SU-DHL-6 (cell line): ENCODE measurements around the gene SLC2A4RG.
A peak's percentile ranks its signal among the peaks of the same experiment; 100 is the strongest.
"Not testable (repeated sequence)": the region's sequence is repeated elsewhere in the genome, so short reads cannot be mapped to it uniquely, and the experiment has no call there.

Experiments used
- H2AFZ ChIP-seq: fragments of 200-600 bp; sonication (generic); 2 replicates; pipeline ENCODE4 v1.6.1; 2014; ENCODE audit warnings: low read depth, mild to moderate bottlenecking, moderate library complexity, mixed read lengths, antibody characterized with exemption, low read length; ENCODE audit not compliant: severe bottlenecking
- H3F3A ChIP-seq: fragments of 200-600 bp; shearing (Covaris generic); 2 replicates; pipeline ENCODE4 v1.6.0; 2016; ENCODE audit warnings: antibody characterized with exemption, mild to moderate bottlenecking; ENCODE audit not compliant: insufficient read depth
- H3K27ac ChIP-seq: fragments of 200-600 bp; sonication (generic); 2 replicates; pipeline ENCODE4 v1.5.1; 2016; ENCODE audit warnings: low read depth, mild to moderate bottlenecking, low read length, moderate library complexity, mixed read lengths
- H3K27me3 ChIP-seq: fragments of 200-600 bp; sonication (generic), shearing (Covaris generic); 2 replicates; pipeline ENCODE4 v1.6.0; 2014; ENCODE audit warnings: mild to moderate bottlenecking, low read length
- H3K36me3 ChIP-seq: fragments of 200-600 bp; sonication (generic); 2 replicates; pipeline ENCODE4 v1.6.1; 2014; ENCODE audit warnings: mild to moderate bottlenecking, low read length, mixed read lengths
- H3K4me2 ChIP-seq: fragments of 300-600, 200-600 bp; shearing (Covaris generic), sonication (generic); 2 replicates; pipeline ENCODE4 v1.6.0; 2014; ENCODE audit warnings: low read length, low read depth, mild to moderate bottlenecking; ENCODE audit not compliant: poor library complexity, severe bottlenecking
- H3K4me3 ChIP-seq: fragments of 200-600 bp; sonication (generic); 2 replicates; pipeline ENCODE4 v1.5.1; 2014; ENCODE audit warnings: antibody characterized with exemption, low read length, mild to moderate bottlenecking, mixed read lengths; ENCODE audit not compliant: insufficient read depth, poor library complexity, severe bottlenecking
- H3K79me2 ChIP-seq: fragments of 200-600 bp; sonication (generic); 2 replicates; pipeline ENCODE4 v1.6.1; 2014; ENCODE audit warnings: mild to moderate bottlenecking, low read length, moderate library complexity; ENCODE audit not compliant: insufficient read depth
- H3K9ac ChIP-seq: fragments of 200-600 bp; sonication (generic); 2 replicates; pipeline ENCODE4 v1.7.0; 2014; ENCODE audit warnings: mild to moderate bottlenecking, low read length
- H3K9me2 ChIP-seq: fragments of 200-600 bp; sonication (generic); replicated peaks from 2 replicates; pipeline ENCODE4 v1.6.1; 2014; ENCODE audit warnings: low read length; ENCODE audit not compliant: insufficient read depth
- H3K9me3 ChIP-seq: fragments of 200-600 bp; sonication (generic); 2 replicates; pipeline ENCODE4 v1.6.1; 2014; ENCODE audit warnings: low read length, mixed read lengths; ENCODE audit not compliant: insufficient read depth
- H4K20me1 ChIP-seq: fragments of 200-600 bp; sonication (generic); 2 replicates; pipeline ENCODE4 v1.6.1; 2014; ENCODE audit warnings: low read depth, mild to moderate bottlenecking, antibody characterized with exemption, low read length, moderate library complexity, mixed read lengths
- EZH2phosphoT487 ChIP-seq: fragments of 200-600 bp; sonication (generic), shearing (Covaris generic); conservative IDR thresholded peaks from 2 replicates; pipeline ENCODE4 v1.6.1; 2018; ENCODE audit warnings: mild to moderate bottlenecking, antibody characterized with exemption, low read length, moderate library complexity, mixed read lengths
- TF ChIP-seq, protein P1 (sequence below): fragments of 200-600 bp; sonication (generic); IDR thresholded peaks from one replicate; pipeline ENCODE4 v1.5.1; 2017; ENCODE audit warnings: antibody characterized with exemption, mild to moderate bottlenecking, low read length, moderate library complexity; ENCODE audit not compliant: insufficient read depth, poor library complexity, severe bottlenecking

SLC2A4RG gene

DNA sequence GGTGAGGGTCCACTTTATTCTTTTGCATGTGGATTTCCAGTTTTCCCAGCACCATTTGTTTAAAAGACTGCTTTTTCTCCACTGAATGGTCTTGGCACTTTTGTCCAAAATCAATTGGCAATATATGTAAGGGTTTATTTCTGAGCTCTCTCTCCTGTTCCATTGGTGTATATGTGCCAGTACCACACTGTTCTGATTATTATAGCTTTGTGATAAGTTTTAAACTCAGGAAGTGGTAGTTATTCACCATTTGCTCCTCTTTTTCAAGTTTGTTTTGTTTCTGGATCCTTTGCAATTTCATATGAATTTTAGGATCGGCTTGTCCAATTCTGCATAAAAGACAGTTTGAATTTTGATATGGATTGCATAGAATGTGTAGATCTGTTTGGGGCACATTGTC, 27.4 kb upstream of the SLC2A4RG start:
- peaks cover 22% of the 10 kb centered on the region for H3K36me3 ChIP-seq
- no peaks in the 10 kb centered on the region for H3K9me2 ChIP-seq
- H3F3A ChIP-seq: 0 out of 2 replicates have a peak, but pooled peaks cover 4% of the 10 kb centered on the region
- no peak overlapping the region for H3K4me3 ChIP-seq
- H3K79me2 ChIP-seq: peaks cover 78% of the 10 kb centered on the region
- no peaks in the 10 kb centered on the region for H4K20me1 ChIP-seq
- H3K9ac ChIP-seq: no peak overlapping the region
- no peaks in the 10 kb centered on the region for H3K9me3 ChIP-seq
- TF ChIP-seq EZH2phosphoT487: no peak
- TF ChIP-seq, protein P1, sequence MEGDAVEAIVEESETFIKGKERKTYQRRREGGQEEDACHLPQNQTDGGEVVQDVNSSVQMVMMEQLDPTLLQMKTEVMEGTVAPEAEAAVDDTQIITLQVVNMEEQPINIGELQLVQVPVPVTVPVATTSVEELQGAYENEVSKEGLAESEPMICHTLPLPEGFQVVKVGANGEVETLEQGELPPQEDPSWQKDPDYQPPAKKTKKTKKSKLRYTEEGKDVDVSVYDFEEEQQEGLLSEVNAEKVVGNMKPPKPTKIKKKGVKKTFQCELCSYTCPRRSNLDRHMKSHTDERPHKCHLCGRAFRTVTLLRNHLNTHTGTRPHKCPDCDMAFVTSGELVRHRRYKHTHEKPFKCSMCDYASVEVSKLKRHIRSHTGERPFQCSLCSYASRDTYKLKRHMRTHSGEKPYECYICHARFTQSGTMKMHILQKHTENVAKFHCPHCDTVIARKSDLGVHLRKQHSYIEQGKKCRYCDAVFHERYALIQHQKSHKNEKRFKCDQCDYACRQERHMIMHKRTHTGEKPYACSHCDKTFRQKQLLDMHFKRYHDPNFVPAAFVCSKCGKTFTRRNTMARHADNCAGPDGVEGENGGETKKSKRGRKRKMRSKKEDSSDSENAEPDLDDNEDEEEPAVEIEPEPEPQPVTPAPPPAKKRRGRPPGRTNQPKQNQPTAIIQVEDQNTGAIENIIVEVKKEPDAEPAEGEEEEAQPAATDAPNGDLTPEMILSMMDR: no peak
- H3K4me2 ChIP-seq: no peak overlapping the region
- no peak overlapping the region for H3K27ac ChIP-seq
- H3K27me3 ChIP-seq: no peaks in the 10 kb centered on the region
- H2AFZ ChIP-seq: no peak overlapping the region

DNA sequence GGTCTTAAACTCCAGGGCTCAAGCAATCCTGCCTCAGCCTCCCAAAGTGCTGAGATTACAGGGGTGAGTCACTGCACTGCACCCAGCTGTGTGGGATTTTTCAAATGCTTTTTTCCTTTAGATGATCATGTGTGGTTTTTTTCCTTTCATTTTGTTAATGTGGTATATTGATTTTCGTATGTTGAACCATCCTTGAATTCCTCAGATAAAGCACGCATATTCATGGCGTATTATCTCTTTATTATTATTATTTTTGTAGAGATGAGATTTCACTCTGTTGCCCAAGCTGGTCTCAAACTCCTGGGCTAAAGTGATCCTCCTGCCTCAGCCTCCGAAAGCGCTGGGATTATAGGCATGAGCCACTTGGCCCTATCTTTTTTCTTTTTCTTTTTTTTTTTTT, 24.7 kb upstream of the SLC2A4RG start:
- Histone ChIP-seq H3K9ac (no peak overlapping the region), H4K20me1 (no peaks in the 10 kb centered on the region), H3K79me2 (peaks cover 74% of the 10 kb centered on the region)

GRCh38 chr20:63718996-63719395, 20.6 kb upstream of the SLC2A4RG start:
- peaks cover 50% of the 10 kb centered on the region for H3K79me2 ChIP-seq
- no peaks in the 10 kb centered on the region for H3K9me3 ChIP-seq
- H3K9me2 ChIP-seq: no peaks in the 10 kb centered on the region
- 0 out of 2 replicates have a peak, but pooled peaks cover 3% of the 10 kb centered on the region for H3F3A ChIP-seq
- no peaks in the 10 kb centered on the region for H4K20me1 ChIP-seq
- peaks cover 11% of the 10 kb centered on the region; the same call in 1 of the 2 replicates for H3K36me3 ChIP-seq
- H2AFZ ChIP-seq: no peak overlapping the region
- TF ChIP-seq, protein P1: no peak
- TF ChIP-seq EZH2phosphoT487: no peak
- no peak overlapping the region for H3K27ac ChIP-seq
- H3K4me2 ChIP-seq: no peak overlapping the region
- no peaks in the 10 kb centered on the region for H3K27me3 ChIP-seq
- H3K4me3 ChIP-seq: no peak overlapping the region
- no peak overlapping the region for H3K9ac ChIP-seq

More for the DNA sequence above, 24.7 kb upstream of the SLC2A4RG start:
- no peak overlapping the region for H3K4me2 ChIP-seq
- no peak for TF ChIP-seq EZH2phosphoT487
- TF ChIP-seq, protein P1: no peak
- H3K4me3 ChIP-seq: no peak overlapping the region
- H3K9me2 ChIP-seq: no peaks in the 10 kb centered on the region
- H3K9me3 ChIP-seq: no peaks in the 10 kb centered on the region
- no peak overlapping the region for H2AFZ ChIP-seq
- peaks cover 22% of the 10 kb centered on the region for H3K36me3 ChIP-seq
- no peaks in the 10 kb centered on the region for H3K27me3 ChIP-seq
- no peak overlapping the region for H3K27ac ChIP-seq
- 0 out of 2 replicates have a peak, but pooled peaks cover 7% of the 10 kb centered on the region for H3F3A ChIP-seq

DNA sequence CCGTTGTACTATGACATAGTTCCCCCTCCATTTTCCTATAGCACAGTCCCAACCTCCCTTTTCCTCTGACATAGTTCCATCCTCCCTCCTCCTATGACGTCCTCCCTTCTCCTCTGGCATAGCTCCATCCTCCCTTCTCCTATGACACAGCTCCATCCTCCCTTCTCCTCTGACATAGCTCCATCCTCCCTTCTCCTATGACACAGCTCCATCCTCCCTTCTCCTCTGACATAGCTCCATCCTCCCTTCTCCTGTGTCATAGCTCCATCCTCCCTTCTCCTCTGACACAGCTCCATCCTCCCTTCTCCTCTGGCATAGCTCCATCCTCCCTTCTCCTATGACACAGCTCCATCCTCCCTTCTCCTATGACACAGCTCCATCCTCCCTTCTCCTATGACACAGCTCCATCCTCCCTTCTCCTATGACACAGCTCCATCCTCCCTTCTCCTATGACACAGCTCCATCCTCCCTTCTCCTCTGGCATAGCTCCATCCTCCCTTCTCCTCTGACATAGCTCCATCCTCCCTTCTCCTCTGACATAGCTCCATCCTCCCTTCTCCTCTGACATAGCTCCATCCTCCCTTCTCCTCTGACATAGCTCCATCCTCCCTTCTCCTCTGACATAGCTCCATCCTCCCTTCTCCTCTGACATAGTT, 16.5 kb upstream of the SLC2A4RG start:
- Histone ChIP-seq H3K36me3 (peaks cover 17% of the 10 kb centered on the region), H3K79me2 (peaks cover 30% of the 10 kb centered on the region), H3F3A (peaks cover 18% of the 10 kb centered on the region)
- not testable (repeated sequence) for H3K4me3 ChIP-seq, H2AFZ ChIP-seq, H3K9me2 ChIP-seq, H3K27me3 ChIP-seq, H3K9ac ChIP-seq, H3K9me3 ChIP-seq, H3K4me2 ChIP-seq, H4K20me1 ChIP-seq, H3K27ac ChIP-seq

DNA sequence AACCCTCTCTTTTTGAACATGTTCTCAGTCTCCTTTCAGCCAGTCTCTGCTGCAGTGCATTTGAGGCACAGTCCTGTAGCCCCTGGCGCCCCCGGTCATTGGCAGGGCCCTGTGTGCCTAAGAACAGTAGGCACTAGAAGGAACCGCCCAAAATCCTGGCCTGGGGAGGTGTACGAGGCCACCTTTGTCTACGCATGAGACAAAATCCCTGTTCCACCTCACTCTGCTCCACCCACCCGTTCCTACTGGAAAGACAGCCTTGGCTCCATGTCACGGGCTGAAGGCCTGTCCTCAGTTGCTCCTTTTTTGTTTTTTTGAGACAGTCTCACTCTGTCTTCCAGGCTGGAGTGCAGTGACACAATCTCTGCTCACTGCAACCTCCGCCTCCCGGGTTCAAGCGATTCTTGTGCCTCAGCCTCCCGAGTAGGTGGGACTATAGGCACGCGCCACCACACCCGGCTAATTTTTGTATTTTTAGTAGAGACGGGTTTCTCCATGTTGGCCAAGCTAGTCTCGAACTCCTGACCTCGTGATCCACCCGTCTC, 9.3 kb upstream of the SLC2A4RG start:
- H3K27me3 ChIP-seq, H3K36me3 ChIP-seq, H3K4me3 ChIP-seq, H2AFZ ChIP-seq, H3K9me2 ChIP-seq, H3K9me3 ChIP-seq, H4K20me1 ChIP-seq: not testable (repeated sequence)
- H3F3A ChIP-seq: peaks cover 53% of the 10 kb centered on the region
- H3K79me2 ChIP-seq: peaks cover 16% of the 10 kb centered on the region
- H3K9ac ChIP-seq: peak overlapping the region; percentile 35
- H3K27ac ChIP-seq: peak overlapping the region; percentile 98
- H3K4me2 ChIP-seq: peak overlapping the region; percentile 55
